Smooth muscle cell (in vitro differentiated cells): ENCODE results near the gene MTX1. TPM values are rescaled to one million over a fixed set of nuclear protein-coding genes. Genes with fewer than 3 reads are reported as not detected.
A peak's percentile ranks its signal among the peaks of the same experiment; 100 is the strongest.
"Not testable (repeated sequence)": the region's sequence is repeated elsewhere in the genome, so short reads cannot be mapped to it uniquely, and the experiment has no call there.

Experiments
- DNase-seq: peaks from one replicate; lab custom pipeline; 2025; ENCODE audit not compliant: unreplicated experiment; lab: John Stamatoyannopoulos, UW
- H2AFZ ChIP-seq: fragments of 200-600 bp; sonication (generic); 2 replicates; pipeline ENCODE4 v1.6.0; 2016; ENCODE audit warnings: antibody characterized with exemption, low read depth, mild to moderate bottlenecking
- H3F3A ChIP-seq: fragments of 200-600 bp; sonication (generic); 2 replicates; pipeline ENCODE4 v1.6.0; 2017; ENCODE audit warnings: antibody characterized with exemption, low read depth
- H3K27ac ChIP-seq: fragments of 200-600 bp; sonication (generic); 2 replicates; pipeline ENCODE4 v1.5.1; 2016; ENCODE audit warnings: low read depth, mild to moderate bottlenecking
- H3K27me3 ChIP-seq: fragments of 200-600 bp; sonication (generic); 2 replicates; pipeline ENCODE4 v1.6.1; 2016; ENCODE audit warnings: low read depth, mild to moderate bottlenecking
- H3K36me3 ChIP-seq: fragments of 200-600 bp; sonication (generic); 2 replicates; pipeline ENCODE4 v1.5.1; 2016; ENCODE audit warnings: low read depth
- H3K4me1 ChIP-seq: fragments of 200-600 bp; sonication (generic); 2 replicates; pipeline ENCODE4 v1.5.1; 2016; ENCODE audit warnings: low read depth
- H3K4me2 ChIP-seq: fragments of 200-600 bp; sonication (generic); 2 replicates; pipeline ENCODE4 v1.6.0; 2016; ENCODE audit warnings: mild to moderate bottlenecking
- H3K4me3 ChIP-seq: fragments of 200-600 bp; sonication (generic); 2 replicates; pipeline ENCODE4 v1.5.1; 2016; ENCODE audit warnings: mild to moderate bottlenecking
- H3K79me2 ChIP-seq: fragments of 200-600 bp; sonication (generic); 2 replicates; pipeline ENCODE4 v1.6.0; 2016; ENCODE audit warnings: low read depth, mild to moderate bottlenecking
- H3K9ac ChIP-seq: fragments of 200-600 bp; sonication (generic); 2 replicates; pipeline ENCODE4 v1.6.0; 2016; ENCODE audit warnings: low read depth
- H3K9me3 ChIP-seq: fragments of 200-600 bp; sonication (generic); replicated peaks from 2 replicates; pipeline ENCODE4 v1.5.1; 2016; ENCODE audit warnings: low read depth
- H4K20me1 ChIP-seq: fragments of 200-600 bp; sonication (generic); 2 replicates; pipeline ENCODE4 v1.6.0; 2016; ENCODE audit warnings: low read depth
- WGBS: methylation state at CpG from one replicate; pipeline ENCODE4 v1.1.7; 2016; ENCODE audit warnings: low lambda C conversion rate; 5-methylcytosine and 5-hydroxymethylcytosine counted together
- polyA plus RNA-seq: library from polyadenylated mRNA; unstranded; fragments of >200 nt; fragmentation: Nextera tagmentation; extraction: Ambion mirVana; gene quantifications from 2 replicates; pipeline ENCODE4 v1.2.1, GENCODE V29; 2016
- total RNA-seq: library from RNA; depleted of rRNA; stranded (reverse); fragments of >200 nt; gene quantifications from 2 replicates; pipeline ENCODE4 v1.2.3, GENCODE V29; 2014
- TF ChIP-seq, protein P1 (sequence below): fragments of 200-600 bp; sonication (generic); IDR thresholded peaks from 2 replicates; pipeline ENCODE4 v1.5.1; 2017; ENCODE audit warnings: borderline replicate concordance, mild to moderate bottlenecking, antibody characterized with exemption; ENCODE audit not compliant: insufficient read depth, poor library complexity, severe bottlenecking

The MTX1 gene
- total and polyA plus RNA-seq, 2 experiments from 2014 or later, result 45.2 to 109 TPM

DNA sequence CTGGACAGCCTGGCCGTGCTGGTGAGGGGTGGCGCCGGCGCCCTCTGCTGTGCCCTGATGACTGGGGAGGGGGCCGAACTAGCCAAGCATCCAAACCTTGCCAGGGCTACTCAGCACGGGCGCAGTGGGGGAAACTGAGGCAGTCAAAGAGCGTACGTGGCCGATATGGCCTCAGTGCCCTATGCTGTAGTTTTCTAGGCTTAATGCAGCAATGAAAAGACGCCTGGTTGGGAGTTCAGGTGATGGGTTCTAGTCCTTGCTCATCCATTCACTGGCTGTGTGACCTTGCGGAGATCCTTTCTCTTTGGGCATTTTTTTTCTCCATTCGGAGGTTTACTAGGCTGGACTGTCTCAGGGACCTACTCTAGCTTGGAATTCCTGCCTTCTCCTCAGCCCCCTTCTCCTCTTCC is 822 bp downstream of the MTX1 start:
- peaks cover 4% of the 10 kb centered on the region for H3F3A ChIP-seq
- no peaks in the 10 kb centered on the region for H3K27me3 ChIP-seq
- no peak for DNase-seq
- H4K20me1 ChIP-seq, result no peaks in the 10 kb centered on the region
- no peaks in the 10 kb centered on the region for H3K9me3 ChIP-seq
- no peaks in the 10 kb centered on the region for H3K36me3 ChIP-seq
- peaks cover 10% of the 10 kb centered on the region for H3K4me1 ChIP-seq
- peak overlapping the region; percentile 100 for H3K9ac ChIP-seq
- H3K27ac ChIP-seq, result peak overlapping the region; percentile 100
- peak overlapping the region; percentile 81 for H3K4me3 ChIP-seq
- H3K79me2 ChIP-seq, result peaks cover 12% of the 10 kb centered on the region
- H2AFZ ChIP-seq, result peak overlapping the region; percentile 73
- 1% methylated on average over 13 of the region's 13 CpGs for WGBS
- H3K4me2 ChIP-seq, result peak overlapping the region; percentile 96
- TF ChIP-seq, protein P1, sequence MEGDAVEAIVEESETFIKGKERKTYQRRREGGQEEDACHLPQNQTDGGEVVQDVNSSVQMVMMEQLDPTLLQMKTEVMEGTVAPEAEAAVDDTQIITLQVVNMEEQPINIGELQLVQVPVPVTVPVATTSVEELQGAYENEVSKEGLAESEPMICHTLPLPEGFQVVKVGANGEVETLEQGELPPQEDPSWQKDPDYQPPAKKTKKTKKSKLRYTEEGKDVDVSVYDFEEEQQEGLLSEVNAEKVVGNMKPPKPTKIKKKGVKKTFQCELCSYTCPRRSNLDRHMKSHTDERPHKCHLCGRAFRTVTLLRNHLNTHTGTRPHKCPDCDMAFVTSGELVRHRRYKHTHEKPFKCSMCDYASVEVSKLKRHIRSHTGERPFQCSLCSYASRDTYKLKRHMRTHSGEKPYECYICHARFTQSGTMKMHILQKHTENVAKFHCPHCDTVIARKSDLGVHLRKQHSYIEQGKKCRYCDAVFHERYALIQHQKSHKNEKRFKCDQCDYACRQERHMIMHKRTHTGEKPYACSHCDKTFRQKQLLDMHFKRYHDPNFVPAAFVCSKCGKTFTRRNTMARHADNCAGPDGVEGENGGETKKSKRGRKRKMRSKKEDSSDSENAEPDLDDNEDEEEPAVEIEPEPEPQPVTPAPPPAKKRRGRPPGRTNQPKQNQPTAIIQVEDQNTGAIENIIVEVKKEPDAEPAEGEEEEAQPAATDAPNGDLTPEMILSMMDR, result no peak

DNA sequence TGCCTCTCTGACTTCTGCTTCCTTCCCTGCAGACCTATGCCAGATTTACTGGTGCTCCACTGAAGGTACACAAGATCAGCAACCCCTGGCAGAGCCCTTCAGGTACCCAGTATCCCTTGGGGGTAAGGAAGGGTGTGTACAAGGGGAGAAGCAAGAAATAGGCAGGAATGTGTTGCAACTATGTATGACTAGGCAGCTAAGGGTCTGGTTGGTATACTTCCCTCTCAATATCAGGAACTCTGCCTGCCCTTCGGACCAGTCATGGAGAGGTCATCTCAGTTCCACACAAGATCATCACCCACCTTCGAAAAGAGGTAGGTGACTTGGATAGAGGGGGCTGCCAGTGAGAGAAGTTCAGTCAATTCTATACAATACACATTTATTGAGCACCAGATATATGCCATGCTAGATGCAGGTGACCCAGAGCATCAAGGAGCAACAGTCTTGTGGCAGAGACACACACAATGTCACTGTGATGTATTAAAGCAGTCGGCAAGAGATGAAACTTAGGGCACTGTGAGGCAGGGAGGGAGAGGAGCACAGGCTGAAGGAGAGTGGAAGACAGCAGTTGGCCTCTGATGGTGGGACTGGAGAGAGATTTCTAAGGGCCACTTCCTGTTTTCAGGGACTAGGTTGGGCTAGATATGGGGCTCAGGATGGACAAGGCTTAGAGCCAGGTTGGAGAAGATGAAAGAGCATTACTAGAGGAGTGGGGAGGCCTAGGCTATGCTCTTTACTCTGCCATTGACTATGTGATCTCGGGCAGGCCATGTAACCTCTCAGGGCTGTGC is 2.0 kb downstream of the MTX1 start:
- H3K4me2 ChIP-seq, result peak overlapping the region; percentile 96
- H3K79me2 ChIP-seq, result peaks cover 12% of the 10 kb centered on the region
- H3K27me3 ChIP-seq, result no peaks in the 10 kb centered on the region
- no peak overlapping the region for H3K4me3 ChIP-seq
- H3K9ac ChIP-seq, result no peak overlapping the region
- 87% methylated on average over 4 of the region's 4 CpGs for WGBS
- no peaks in the 10 kb centered on the region for H3K36me3 ChIP-seq
- no peak overlapping the region for H2AFZ ChIP-seq
- TF ChIP-seq, protein P1, result no peak
- no peaks in the 10 kb centered on the region for H3K9me3 ChIP-seq
- H3K4me1 ChIP-seq, result peaks cover 10% of the 10 kb centered on the region
- H3K27ac ChIP-seq, result no peak overlapping the region
- H4K20me1 ChIP-seq, result no peaks in the 10 kb centered on the region
- DNase-seq, result no peak
- H3F3A ChIP-seq, result peaks cover 4% of the 10 kb centered on the region

DNA sequence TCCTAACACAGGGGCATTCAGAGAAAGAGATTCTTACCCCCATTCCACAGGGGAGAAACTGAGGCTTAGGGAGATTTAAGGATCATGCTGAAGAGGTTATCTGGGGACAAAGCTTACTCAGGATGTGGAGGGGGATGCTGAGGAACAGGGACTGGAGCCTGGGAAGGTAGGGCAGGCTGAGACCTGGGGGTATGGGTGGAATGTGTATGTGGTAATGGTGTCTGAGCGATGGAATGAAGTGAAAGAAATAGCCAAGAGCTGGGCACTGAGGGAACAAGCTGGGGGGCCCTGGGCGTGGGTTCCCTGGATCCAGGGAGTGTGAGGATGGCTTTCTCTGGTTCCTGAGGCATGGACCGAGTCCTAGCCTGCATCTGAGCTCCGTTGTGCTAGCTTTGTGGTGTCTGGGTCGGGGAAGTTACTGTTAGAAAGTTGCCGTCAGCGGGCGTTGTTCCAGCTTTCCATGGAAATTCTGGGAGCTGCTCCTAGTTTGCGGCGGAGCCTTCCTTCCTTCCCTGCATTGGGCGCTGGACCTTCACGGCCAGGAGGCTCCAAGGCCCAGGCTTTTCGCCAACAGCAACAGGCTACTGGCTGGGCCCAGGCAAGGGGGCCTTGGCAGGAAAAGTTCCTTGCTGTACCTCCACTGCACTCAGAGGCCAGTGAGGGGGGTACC is 3.0 kb downstream of the MTX1 start:
- H3K9ac ChIP-seq, H4K20me1 ChIP-seq, H3K27me3 ChIP-seq, H3K36me3 ChIP-seq, H3F3A ChIP-seq, H3K9me3 ChIP-seq, H3K4me3 ChIP-seq, H2AFZ ChIP-seq, H3K27ac ChIP-seq, H3K4me2 ChIP-seq, DNase-seq: not testable (repeated sequence)
- Histone ChIP-seq H3K79me2 (peaks cover 12% of the 10 kb centered on the region), H3K4me1 (peaks cover 10% of the 10 kb centered on the region)
- WGBS, result 98% methylated on average over 13 of the region's 13 CpGs

DNA sequence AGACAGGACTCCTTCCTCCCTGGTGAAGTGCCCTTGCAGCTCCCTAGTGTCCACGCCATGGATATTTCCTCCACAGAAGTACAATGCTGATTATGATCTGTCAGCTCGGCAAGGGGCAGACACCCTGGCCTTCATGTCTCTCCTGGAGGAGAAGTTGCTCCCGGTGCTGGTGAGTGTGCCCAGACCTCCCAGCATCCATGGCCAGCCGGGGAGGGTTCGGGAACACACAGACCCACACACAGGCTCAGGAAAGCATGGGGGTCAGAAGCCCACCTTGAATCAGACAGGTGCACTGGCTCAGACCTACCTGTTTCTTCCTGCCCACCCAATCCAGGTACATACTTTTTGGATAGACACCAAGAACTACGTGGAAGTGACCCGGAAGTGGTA is 3.6 kb downstream of the MTX1 start:
- not testable (repeated sequence) for H3K36me3 ChIP-seq, H4K20me1 ChIP-seq, H3K27ac ChIP-seq, H3K9ac ChIP-seq, H3K27me3 ChIP-seq, H3F3A ChIP-seq, H3K4me3 ChIP-seq, H3K4me2 ChIP-seq, H2AFZ ChIP-seq, H3K9me3 ChIP-seq, DNase-seq
- Histone ChIP-seq H3K79me2 (peaks cover 12% of the 10 kb centered on the region), H3K4me1 (peaks cover 10% of the 10 kb centered on the region)
- 93% methylated on average over 7 of the region's 7 CpGs for WGBS

DNA sequence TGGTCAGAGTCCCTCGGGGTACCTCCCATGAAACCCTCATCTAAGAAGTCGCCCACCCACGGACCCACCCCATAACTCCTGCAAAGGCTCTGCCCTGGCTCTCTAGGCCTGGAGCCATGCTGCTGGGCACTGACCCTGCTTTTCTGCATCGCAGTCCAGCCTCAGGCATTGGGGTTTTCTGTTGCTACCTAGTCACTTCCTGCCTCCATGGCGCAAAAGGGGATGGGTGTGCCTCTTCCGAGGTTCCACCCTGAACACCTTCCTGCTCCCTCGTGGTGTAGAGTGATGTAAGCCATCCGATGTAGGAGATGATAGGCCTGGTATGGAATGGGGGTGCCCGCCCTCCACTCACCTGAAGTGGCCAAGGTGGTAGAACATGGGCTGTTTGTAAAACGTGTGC is 6.2 kb downstream of the MTX1 start:
- not testable (repeated sequence) for H3K4me1 ChIP-seq, H3K79me2 ChIP-seq, H3K4me3 ChIP-seq, H3F3A ChIP-seq, H4K20me1 ChIP-seq, H3K27me3 ChIP-seq, H2AFZ ChIP-seq, H3K4me2 ChIP-seq, DNase-seq, H3K36me3 ChIP-seq, H3K9ac ChIP-seq, H3K27ac ChIP-seq, H3K9me3 ChIP-seq
- WGBS, result 95% methylated on average over 9 of the region's 10 CpGs
